ENCODE data around the gene TRIM47.
"Not testable (repeated sequence)": the region's sequence is repeated elsewhere in the genome, so short reads cannot be mapped to it uniquely, and the experiment has no call there.

DNA sequence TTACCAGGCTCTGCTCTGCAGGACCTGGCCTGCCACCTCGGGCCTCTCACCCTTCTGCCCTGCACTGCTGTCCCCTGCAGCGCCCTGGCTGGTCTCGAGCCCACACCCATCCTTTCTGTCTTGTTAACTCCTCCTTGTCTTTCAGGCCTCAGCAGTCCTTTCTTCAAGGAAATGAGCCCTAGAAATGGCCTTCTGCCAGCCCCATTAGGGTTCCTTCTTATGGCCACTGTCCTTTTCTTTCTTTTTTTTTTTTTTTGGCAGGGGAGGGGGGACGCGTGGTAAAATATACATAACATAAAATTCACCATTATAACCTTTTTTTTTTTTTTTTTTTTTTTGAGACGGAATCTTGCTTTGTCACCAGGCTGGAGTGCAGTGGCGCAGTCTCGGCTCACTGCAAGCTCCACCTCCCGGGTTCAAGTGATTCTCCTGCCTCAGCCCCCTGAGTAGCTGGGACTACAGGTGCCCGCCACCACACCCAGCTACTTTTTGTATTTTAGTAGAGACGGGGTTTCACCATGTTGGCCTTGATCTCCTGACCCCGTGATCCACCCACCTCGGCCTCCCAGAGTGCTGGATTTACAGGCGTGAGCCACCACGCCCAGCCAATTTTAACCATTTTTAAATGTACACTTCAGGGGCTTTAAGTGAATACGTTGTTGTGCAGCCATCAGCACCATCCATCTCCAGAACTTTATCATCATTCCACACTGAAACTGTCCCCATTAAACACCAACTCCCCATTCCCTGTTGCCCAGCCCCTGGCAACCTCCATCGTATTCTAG lies 12.8 kb downstream of the TRIM47 start:
- TF ChIP-seq, protein P1, sequence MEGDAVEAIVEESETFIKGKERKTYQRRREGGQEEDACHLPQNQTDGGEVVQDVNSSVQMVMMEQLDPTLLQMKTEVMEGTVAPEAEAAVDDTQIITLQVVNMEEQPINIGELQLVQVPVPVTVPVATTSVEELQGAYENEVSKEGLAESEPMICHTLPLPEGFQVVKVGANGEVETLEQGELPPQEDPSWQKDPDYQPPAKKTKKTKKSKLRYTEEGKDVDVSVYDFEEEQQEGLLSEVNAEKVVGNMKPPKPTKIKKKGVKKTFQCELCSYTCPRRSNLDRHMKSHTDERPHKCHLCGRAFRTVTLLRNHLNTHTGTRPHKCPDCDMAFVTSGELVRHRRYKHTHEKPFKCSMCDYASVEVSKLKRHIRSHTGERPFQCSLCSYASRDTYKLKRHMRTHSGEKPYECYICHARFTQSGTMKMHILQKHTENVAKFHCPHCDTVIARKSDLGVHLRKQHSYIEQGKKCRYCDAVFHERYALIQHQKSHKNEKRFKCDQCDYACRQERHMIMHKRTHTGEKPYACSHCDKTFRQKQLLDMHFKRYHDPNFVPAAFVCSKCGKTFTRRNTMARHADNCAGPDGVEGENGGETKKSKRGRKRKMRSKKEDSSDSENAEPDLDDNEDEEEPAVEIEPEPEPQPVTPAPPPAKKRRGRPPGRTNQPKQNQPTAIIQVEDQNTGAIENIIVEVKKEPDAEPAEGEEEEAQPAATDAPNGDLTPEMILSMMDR (conservative IDR thresholded peaks at IDR 0.05) = not testable (repeated sequence)
- TF ChIP-seq EZH2 (IDR thresholded peaks at IDR 0.05; ENCODE audit: low read depth) = not testable (repeated sequence)
